GM19463 (cell line): ENCODE measurements around the gene TUBA3E.
"Not testable (repeated sequence)": the region's sequence is repeated elsewhere in the genome, so short reads cannot be mapped to it uniquely, and the experiment has no call there.

Experiments
- ATAC-seq: cut with Tn5 transposase; IDR thresholded peaks from one replicate; pipeline ENCODE4 v1.9.1; 2021; ENCODE audit warnings: mild to moderate bottlenecking, moderate library complexity; ENCODE audit not compliant: unreplicated experiment

The TUBA3E gene

DNA sequence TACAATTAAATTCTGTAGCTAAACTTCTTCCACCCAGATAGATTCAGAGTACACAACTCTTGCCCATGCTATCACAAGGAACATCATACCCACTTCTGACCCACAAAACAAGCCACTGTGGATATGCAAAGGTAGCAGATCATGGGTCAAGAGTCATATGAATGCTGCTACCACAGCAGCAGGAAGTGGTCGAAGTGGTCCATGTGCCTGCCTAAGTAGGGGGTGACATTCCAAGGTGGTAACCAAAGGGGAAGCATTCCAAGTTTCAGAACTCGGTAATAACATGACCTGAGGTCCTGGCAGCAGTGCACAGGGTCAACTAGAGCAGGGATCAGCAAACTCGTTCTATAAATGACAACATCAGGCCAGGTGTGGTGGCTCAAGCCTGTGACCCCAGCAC, 5.8 kb downstream of the TUBA3E start:
- not testable (repeated sequence) for ATAC-seq

GRCh38 chr2:130191319-130191718, 6.9 kb downstream of the TUBA3E start:
- ATAC-seq, result not testable (repeated sequence)

DNA sequence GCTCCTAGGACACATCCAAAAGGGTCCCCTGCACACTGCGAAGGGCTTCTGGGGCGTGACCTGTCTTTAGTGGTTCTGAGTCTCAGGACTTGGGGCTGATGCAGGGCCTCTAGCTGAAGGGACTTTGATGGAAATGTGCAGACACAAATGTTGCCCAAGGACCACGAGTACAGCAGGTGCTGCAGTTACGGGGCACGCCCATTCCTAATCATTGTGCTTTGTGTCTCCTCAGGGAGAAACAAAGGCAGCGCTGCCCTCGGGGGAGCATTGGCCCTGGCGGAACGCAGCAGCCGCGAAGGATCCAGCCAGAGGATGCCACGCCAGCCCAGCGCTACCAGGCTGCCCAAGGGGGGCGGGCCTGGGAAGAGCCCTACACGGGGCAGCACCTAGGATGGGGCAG, 8.0 kb downstream of the TUBA3E start:
- no peak for ATAC-seq

DNA sequence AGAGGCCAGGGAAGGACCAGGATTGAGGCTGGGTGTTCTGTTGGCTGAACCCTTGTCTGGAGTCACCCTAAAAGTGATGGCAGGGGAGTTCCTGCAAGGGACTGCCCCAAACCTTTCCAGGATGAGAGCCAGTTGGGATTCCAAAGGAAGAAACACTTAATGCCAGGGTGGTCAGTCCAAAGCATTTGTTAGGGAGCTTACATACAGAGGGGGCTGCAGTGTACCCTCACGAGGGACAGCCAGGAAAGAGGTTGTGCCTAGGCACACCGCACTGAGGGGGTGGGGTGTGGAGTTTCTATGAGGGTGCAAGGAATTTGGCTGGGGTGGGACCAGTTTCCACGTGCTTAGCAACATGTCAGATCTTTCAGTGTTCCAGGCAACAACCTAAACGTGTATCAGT, 9.3 kb downstream of the TUBA3E start:
- ATAC-seq, result not testable (repeated sequence)

GRCh38 chr2:130187859-130188792, 10.1 kb downstream of the TUBA3E start:
- not testable (repeated sequence) for ATAC-seq

- ATAC-seq, result no peak
These were observed 11.0 kb downstream of the TUBA3E start for GRCh38 chr2:130187268-130187667.

DNA sequence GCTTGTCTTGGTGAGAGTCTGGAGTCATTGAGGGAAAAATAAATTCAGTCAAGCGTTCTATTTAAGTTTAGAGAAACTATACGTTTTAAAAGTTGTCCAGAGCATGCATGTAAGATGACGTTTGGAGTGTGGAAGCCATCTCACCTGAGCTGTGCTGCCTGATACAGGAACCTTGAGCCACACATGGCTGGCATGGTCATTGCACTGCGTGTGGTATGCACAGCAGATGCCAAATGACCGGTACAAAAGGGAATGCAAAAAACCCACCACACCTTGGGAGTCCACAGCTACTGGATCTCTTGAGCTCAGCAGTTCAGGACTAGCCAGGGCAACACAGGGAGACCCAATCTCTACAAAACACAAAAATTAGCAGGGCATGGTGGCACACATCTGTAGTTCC, 11.8 kb downstream of the TUBA3E start:
- ATAC-seq, result no peak

DNA sequence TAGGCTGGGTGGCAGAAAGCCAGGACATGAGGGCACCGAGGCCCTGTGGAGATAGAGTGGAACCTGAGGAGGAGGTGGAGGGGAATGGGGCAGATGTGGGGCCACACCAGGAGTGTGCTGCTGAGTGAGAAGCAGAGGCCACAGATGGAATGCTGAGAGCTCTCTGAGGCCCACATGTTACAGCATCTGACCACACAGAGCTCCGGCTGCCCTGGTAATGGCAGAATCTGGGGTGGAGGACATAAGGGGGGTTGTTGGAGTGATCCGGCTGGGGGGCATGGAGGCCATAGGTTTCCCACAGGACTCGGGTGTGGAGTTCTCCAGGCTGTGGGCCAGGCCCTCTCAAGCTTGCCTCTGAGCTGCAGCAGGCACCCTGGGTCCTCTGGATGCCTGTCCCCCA, 12.3 kb downstream of the TUBA3E start:
- ATAC-seq, result no peak

GRCh38 chr2:130185436-130185835, 12.8 kb downstream of the TUBA3E start:
- ATAC-seq, result no peak

GRCh38 chr2:130183512-130184373, 14.5 kb downstream of the TUBA3E start:
- ATAC-seq, result no peak

DNA sequence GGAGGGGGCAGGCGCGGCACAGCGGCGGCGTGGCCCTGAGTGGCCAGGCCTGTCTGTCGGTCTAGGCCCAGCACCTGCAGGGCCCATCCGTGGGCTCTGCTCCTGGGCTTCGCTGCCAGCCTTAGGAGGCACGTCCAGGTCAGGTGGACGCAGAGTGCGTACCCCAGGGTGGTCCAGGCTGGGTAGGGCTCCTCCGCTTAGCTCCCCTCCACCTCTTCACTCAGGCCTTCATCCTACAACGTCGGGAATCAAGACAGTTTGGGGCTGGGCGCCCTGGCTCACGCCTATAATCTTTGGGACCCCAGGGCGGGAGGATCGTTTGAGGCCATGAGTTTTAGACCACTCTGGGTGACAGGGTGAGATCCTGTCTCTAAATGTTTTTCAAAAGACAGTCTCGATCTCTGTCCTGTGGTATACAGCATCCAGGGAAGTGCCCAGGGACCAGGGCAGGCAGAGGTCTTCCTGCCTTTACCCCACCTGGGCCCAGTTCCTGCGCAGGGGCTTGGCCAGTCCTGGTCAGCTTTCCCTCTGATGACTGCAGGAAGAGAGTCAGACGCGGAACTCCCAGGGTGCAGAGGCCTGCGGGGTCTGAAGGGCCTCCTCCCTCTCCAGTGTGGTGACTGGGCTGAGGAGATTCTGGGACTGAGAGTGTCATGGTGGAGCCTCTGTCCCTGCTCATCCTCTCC, 15.3 kb downstream of the TUBA3E start:
- peak; percentile 8 for ATAC-seq

- ATAC-seq, result peak; percentile 81
These were observed 16.2 kb downstream of the TUBA3E start, which contains the start of gene MZT2B for GRCh38 chr2:130181880-130182682. Gene MZT2B (plus strand): TSS chr2:130182262. CDS start chr2:130182283, 21 bp downstream.

- ATAC-seq, result peak; percentile 53
These were observed 16.8 kb downstream of the TUBA3E start, which contains the start of gene SMPD4 for GRCh38 chr2:130181325-130181879. Gene SMPD4 (minus strand): TSS chr2:130181602. CDS start chr2:130176592, 5,010 bp downstream.

GRCh38 chr2:130180404-130181324, 17.6 kb downstream of the TUBA3E start:
- not testable (repeated sequence) for ATAC-seq

DNA sequence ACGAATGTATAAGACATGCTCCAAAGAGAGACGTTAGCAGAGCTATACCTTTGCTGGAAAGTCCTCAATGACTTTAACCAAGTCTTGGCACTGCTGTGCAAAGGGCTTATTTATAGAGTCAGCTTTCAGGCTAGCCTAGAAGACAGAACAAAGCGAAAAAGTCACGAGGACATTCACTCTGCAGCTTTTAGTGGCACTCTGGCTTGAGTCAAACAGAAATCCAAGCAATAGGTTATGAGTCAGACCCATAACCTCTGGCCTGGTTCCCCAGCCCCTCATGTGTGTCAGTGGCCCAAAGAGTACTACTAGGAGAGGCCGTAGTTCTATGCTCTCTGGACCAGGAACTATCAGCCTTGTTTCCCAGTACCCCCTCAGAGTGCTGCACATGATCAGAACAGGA, 23.4 kb downstream of the TUBA3E start:
- peak; percentile 62 for ATAC-seq

DNA sequence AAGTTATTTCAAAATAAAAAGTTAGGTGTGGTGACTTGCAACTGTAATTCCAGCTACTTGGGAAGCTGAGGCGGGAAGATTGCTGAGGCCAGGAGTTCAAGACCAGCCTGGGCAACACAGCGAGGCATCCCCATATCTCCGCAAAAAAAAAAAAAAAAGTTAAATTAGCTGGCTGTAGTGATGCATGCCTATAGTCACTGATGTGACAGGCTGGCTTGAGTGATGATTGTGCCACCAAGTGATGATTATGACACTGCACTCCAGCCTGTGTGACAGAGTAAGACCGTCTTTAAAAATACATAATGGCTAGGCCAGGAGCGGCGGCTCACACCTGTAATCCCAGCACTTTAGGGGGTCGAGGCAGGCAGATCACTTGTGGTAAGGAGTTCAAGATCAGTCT, 28.3 kb downstream of the TUBA3E start:
- ATAC-seq, result no peak

DNA sequence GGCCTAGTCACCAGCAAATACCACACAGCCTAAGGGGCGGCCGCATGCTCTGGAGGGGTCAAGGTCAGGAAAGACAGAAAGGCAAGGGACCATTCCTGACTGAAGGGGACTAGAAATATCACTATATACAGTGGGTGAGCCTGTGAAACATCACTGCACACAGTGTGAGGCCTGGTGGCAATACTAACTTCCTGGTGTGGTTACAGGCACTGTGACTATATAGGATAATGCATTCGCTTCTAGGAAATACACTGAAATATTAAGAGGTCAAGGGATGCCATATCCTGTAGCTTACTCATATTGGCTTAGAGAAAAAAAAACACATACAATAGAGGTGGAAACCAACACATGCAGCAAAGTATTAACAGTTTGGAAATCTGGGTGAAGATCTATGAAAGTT, 29.1 kb downstream of the TUBA3E start:
- ATAC-seq, result not testable (repeated sequence)

GRCh38 chr2:130166611-130167010, 31.6 kb downstream of the TUBA3E start:
- not testable (repeated sequence) for ATAC-seq
